ENCODE results near the gene EPHA5.

DNA sequence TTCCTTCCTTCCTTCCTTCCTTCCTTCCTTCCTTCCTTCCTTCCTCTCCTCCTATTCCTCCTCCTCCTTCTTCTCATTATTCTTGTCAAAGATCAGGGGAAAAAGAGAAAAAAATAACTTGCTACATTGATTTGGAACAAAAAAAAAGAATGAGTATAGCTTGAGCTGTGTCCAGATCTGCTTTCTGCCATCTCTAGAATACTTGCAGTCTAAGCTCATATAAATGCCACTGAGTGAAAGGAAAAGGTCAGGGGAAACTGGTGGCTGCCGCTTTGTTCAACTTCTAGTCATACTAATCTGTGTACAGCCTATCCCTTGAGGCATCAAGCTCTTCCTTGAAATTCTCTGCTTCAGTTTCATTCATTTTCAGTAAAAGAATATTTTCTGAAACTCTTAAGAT is 28.3 kb upstream of the EPHA5 start:
- no peak for TF ChIP-seq KDM4B (IDR thresholded peaks at IDR 0.05; ENCODE audit: borderline replicate concordance in 2 of 2, low read depth in 1 of 2)
- TF ChIP-seq TCF7 (IDR thresholded peaks at IDR 0.05; ENCODE audit: borderline replicate concordance) = no peak
- TF ChIP-seq NFIC (IDR thresholded peaks at IDR 0.05) = no peak

All from K562 (cell line).